GM23248 (cell line): ENCODE measurements around the gene ATXN2L.

Experiments used
- EZH2 ChIP-seq: fragments of 200-600 bp; sonication (generic); IDR thresholded peaks from 2 replicates; pipeline ENCODE4 v1.6.1; 2018; ENCODE audit warnings: antibody characterized with exemption, mild to moderate bottlenecking; ENCODE audit not compliant: insufficient read depth, poor library complexity, severe bottlenecking
- EZH2phosphoT487 ChIP-seq: fragments of 200-600 bp; sonication (generic); IDR thresholded peaks from 2 replicates; pipeline ENCODE4 v1.6.1; 2018; ENCODE audit warnings: antibody characterized with exemption, moderate library complexity, mild to moderate bottlenecking, low read depth; ENCODE audit not compliant: insufficient read depth

DNA sequence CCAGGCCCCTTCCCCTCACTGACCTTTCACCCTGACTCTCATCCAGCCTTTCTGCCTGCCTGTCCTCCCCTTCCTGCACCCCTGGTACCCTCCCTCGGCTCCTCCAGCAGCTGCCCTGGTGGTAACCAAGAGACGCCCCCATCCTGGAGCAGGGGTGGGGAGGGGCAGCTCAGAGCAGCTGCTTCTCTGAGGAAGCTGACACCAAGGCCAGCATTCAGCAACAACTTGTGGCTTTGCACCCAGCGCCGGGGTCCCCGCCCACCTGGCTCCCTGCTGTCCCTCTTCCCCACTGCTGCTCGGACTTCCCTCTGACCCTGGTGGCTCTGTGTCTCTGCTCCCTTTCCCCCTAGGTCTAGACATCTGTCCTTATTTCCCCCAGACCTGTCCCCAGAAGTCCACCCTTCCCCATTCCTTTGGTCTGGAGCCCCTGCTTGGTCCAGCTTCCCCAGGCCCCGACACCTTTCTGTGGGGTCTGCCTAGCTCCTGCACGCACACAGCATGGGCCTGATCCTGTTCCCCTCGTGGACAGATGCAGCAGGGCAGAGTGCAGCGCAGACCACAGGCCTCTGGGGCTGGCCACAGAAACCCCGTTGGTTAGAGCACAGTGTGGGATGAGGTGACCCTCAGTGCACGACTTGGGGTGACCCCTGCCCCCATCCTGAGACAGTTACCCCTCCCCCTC, 54.3 kb downstream of the ATXN2L start:
- TF ChIP-seq EZH2: no peak
- no peak for TF ChIP-seq EZH2phosphoT487
